H1 (cell line): Measurements from ENCODE around the gene MRFAP1. TPM values are rescaled to one million over a fixed set of nuclear protein-coding genes. Genes with fewer than 3 reads are reported as not detected.
"Not testable (repeated sequence)": the region's sequence is repeated elsewhere in the genome, so short reads cannot be mapped to it uniquely, and the experiment has no call there.

Experiments
- CTCF ChIA-PET: fragments of 300-600 bp; sonication (Branson Sonifier 250); formaldehyde crosslinking; loops from one replicate; lab custom pipeline; 2021; ENCODE audit not compliant: partially characterized antibody; lab: Charles Lee
- POLR2A ChIA-PET: fragments of 300-600 bp; sonication (Branson Sonifier 250); formaldehyde crosslinking; loops from one replicate; lab custom pipeline; 2021; ENCODE audit warnings: inconsistent platforms; ENCODE audit not compliant: partially characterized antibody; lab: Charles Lee
- DNase-seq, 2 experiments: peaks; one replicate each; pipeline versions ENCODE4 v3.0.0 to v3.0.0-alpha.2; 2010 to 2022; ENCODE audit warnings: low spot score in 2 of 2, low read depth in 1 of 2, mixed read lengths in 1 of 2
- FAIRE-seq: peaks from 2 replicates; lab custom pipeline; 2011; peaks lifted over from hg19 to GRCh38; lab: Jason Lieb, UNC
- H2AFZ ChIP-seq: 2 replicates; pipeline ENCODE4 v1.8.1; 2012; ENCODE audit warnings: low read length, inconsistent platforms
- H2AK5ac ChIP-seq: 2 replicates; pipeline ENCODE4 v1.6.1; 2013; ENCODE audit warnings: low read depth, low read length
- H2BK120ac ChIP-seq: replicated peaks from 2 replicates; pipeline ENCODE3; 2013; ENCODE audit warnings: low read depth, low read length, inconsistent platforms
- H2BK12ac ChIP-seq: 2 replicates; pipeline ENCODE4 v1.6.1; 2013; ENCODE audit warnings: low read depth, low read length
- H2BK15ac ChIP-seq: 2 replicates; pipeline ENCODE4 v1.6.1; 2013; ENCODE audit warnings: low read length
- H2BK20ac ChIP-seq: 2 replicates; pipeline ENCODE4 v1.6.1; 2013; ENCODE audit warnings: low read length
- H2BK5ac ChIP-seq: 2 replicates; pipeline ENCODE4 v1.6.1; 2013; ENCODE audit warnings: low read depth, low read length
- H3K14ac ChIP-seq: 2 replicates; pipeline ENCODE4 v1.6.1; 2013; ENCODE audit warnings: inconsistent platforms; ENCODE audit not compliant: insufficient read length
- H3K18ac ChIP-seq: 2 replicates; pipeline ENCODE4 v1.6.1; 2013; ENCODE audit warnings: low read length; ENCODE audit errors: extremely low read depth
- H3K23ac ChIP-seq: 2 replicates; pipeline ENCODE4 v1.6.1; 2013; ENCODE audit warnings: inconsistent platforms; ENCODE audit not compliant: insufficient read length
- H3K23me2 ChIP-seq: 2 replicates; pipeline ENCODE4 v1.6.1; 2013; ENCODE audit warnings: low read depth, low read length
- H3K27ac ChIP-seq: 2 replicates; pipeline ENCODE4 v1.6.1; 2011; ENCODE audit warnings: low read depth, low read length, inconsistent platforms
- H3K27me3 ChIP-seq, 4 experiments: replicated peaks in 1 of 4; 1 replicate in 1 of 4; 2 replicates in 3 of 4; pipeline versions ENCODE4 v1.6.1 to v1.8.1; 2011 to 2013; ENCODE audit warnings: low read length in 3 of 4, mild to moderate bottlenecking in 3 of 4, inconsistent platforms in 2 of 4, mixed read lengths in 2 of 4, moderate library complexity in 1 of 4; ENCODE audit not compliant: control insufficient read depth in 3 of 4, insufficient read depth in 3 of 4; ENCODE audit errors: extremely low read depth in 1 of 4
- H3K36me3 ChIP-seq, 4 experiments: 2 replicates each; pipeline versions ENCODE4 v1.6.1 to v1.8.1; 2011 to 2013; ENCODE audit warnings: mild to moderate bottlenecking in 4 of 4, low read length in 3 of 4, moderate library complexity in 2 of 4, control low read depth in 1 of 4, inconsistent platforms in 1 of 4; ENCODE audit not compliant: insufficient read depth in 4 of 4, control insufficient read depth in 2 of 4
- H3K4ac ChIP-seq: replicated peaks from 2 replicates; pipeline ENCODE3; 2013; ENCODE audit warnings: low read length, low read depth, mixed read lengths, inconsistent platforms; ENCODE audit not compliant: insufficient read length
- H3K4me1 ChIP-seq, 4 experiments: replicated peaks in 1 of 4; 1 replicate in 1 of 4; 2 replicates in 3 of 4; pipeline versions ENCODE4 v1.6.1 to v1.8.1; 2011 to 2013; ENCODE audit warnings: low read length in 3 of 4, inconsistent platforms in 2 of 4, mixed read lengths in 1 of 4; ENCODE audit not compliant: insufficient read depth in 4 of 4, control insufficient read depth in 3 of 4
- H3K4me2 ChIP-seq, 2 experiments: 2 replicates each; pipeline versions ENCODE4 v1.6.1 to v1.8.1; 2011 to 2013; ENCODE audit warnings: low read depth in 2 of 2, low read length in 2 of 2, control low read depth in 1 of 2, inconsistent platforms in 1 of 2, mild to moderate bottlenecking in 1 of 2; ENCODE audit not compliant: insufficient read depth in 1 of 2
- H3K4me3 ChIP-seq, 4 experiments: fragments of 200-600, 300-600 bp in 1 of 4; sonication (generic), shearing (Covaris generic), sonication (Bioruptor Twin) in 1 of 4; 2 replicates each; pipeline versions ENCODE4 v1.5.1 to v1.8.1; 2011 to 2016; ENCODE audit warnings: low read length in 4 of 4, low read depth in 3 of 4, control low read depth in 2 of 4, inconsistent platforms in 2 of 4, mild to moderate bottlenecking in 2 of 4, mixed read lengths in 1 of 4, moderate library complexity in 1 of 4; ENCODE audit not compliant: insufficient read depth in 2 of 4; ENCODE audit errors: extremely low read depth in 1 of 4
- H3K56ac ChIP-seq: replicated peaks from 2 replicates; pipeline ENCODE3; 2013; ENCODE audit warnings: low read depth, mild to moderate bottlenecking, mixed read lengths, low read length, inconsistent platforms; ENCODE audit not compliant: insufficient read length
- H3K79me1 ChIP-seq: 2 replicates; pipeline ENCODE4 v1.6.1; 2013; ENCODE audit warnings: low read depth, low read length, control low read depth
- H3K79me2 ChIP-seq, 2 experiments: 2 replicates each; pipeline versions ENCODE4 v1.6.1 to v1.8.1; 2012 to 2013; ENCODE audit warnings: low read length in 2 of 2, mild to moderate bottlenecking in 2 of 2, inconsistent platforms in 1 of 2; ENCODE audit not compliant: insufficient read depth in 2 of 2, control insufficient read depth in 1 of 2
- H3K9ac ChIP-seq, 4 experiments: replicated peaks in 1 of 4; 1 replicate in 1 of 4; 2 replicates in 3 of 4; pipeline versions ENCODE4 v1.6.1 to v1.8.1; 2011 to 2013; ENCODE audit warnings: low read depth in 3 of 4, low read length in 3 of 4, control low read depth in 2 of 4, mild to moderate bottlenecking in 2 of 4, moderate library complexity in 2 of 4, inconsistent platforms in 1 of 4; ENCODE audit errors: extremely low read depth in 1 of 4
- H3K9me3 ChIP-seq, 2 experiments: 2 replicates each; pipeline versions ENCODE4 v1.6.1 to v1.8.1; 2012 to 2013; ENCODE audit warnings: mild to moderate bottlenecking in 2 of 2, moderate library complexity in 2 of 2, control low read depth in 1 of 2, inconsistent platforms in 1 of 2, low read depth in 1 of 2, low read length in 1 of 2, mixed read lengths in 1 of 2; ENCODE audit not compliant: insufficient read depth in 2 of 2
- H4K20me1 ChIP-seq, 2 experiments: replicated peaks in 1 of 2; 2 replicates each; pipeline versions ENCODE3 to v1.8.1; 2011 to 2013; ENCODE audit warnings: inconsistent platforms in 2 of 2, low read length in 2 of 2, mild to moderate bottlenecking in 1 of 2; ENCODE audit not compliant: insufficient read depth in 2 of 2, control insufficient read depth in 1 of 2
- H4K5ac ChIP-seq: 2 replicates; pipeline ENCODE4 v1.6.1; 2013; ENCODE audit warnings: low read length, low read depth, mixed read lengths, inconsistent platforms; ENCODE audit not compliant: insufficient read length
- H4K8ac ChIP-seq: 2 replicates; pipeline ENCODE4 v1.8.0; 2013; ENCODE audit warnings: mild to moderate bottlenecking, moderate library complexity, low read length, inconsistent platforms; ENCODE audit not compliant: insufficient read depth; ENCODE audit errors: extremely low read depth
- H4K91ac ChIP-seq: replicated peaks from 2 replicates; pipeline ENCODE3; 2013; ENCODE audit warnings: low read length, mixed read lengths, inconsistent platforms; ENCODE audit not compliant: insufficient read length
- SP1 ChIP-seq: IDR thresholded peaks from 2 replicates; pipeline ENCODE4 v1.6.1; 2011; ENCODE audit warnings: low read depth, low read length
- TBP ChIP-seq: IDR thresholded peaks from 2 replicates; pipeline ENCODE4 v1.6.1; 2011; ENCODE audit warnings: low read depth, low read length, improper control_type of control experiment
- WGBS, 2 experiments: shearing (Covaris generic) in 1 of 2; methylation state at CpG; one replicate each; pipeline versions ENCODE4 v1.1.6 to v1.1.7; 2013 to 2015; ENCODE audit warnings: low lambda C conversion rate in 2 of 2, mixed read lengths in 2 of 2, inconsistent platforms in 1 of 2, low coverage in 1 of 2, missing lambda C conversion rate in 1 of 2; ENCODE audit not compliant: insufficient replicate concordance in 2 of 2, insufficient coverage in 1 of 2, insufficient read length in 1 of 2; ENCODE audit errors: extremely low coverage in 1 of 2, missing lambda C conversion rate in 1 of 2; 5-methylcytosine and 5-hydroxymethylcytosine counted together
- polyA plus RNA-seq, 7 experiments: library from polyadenylated mRNA; depleted of rRNA in 3 of 7; stranded (reverse) in 5 of 7; unstranded in 2 of 7; fragments of >200 nt in 5 of 7; fragments of 200-250 nt in 2 of 7; gene quantifications; 1 replicate in 5 of 7; 2 replicates in 1 of 7; 4 replicates in 1 of 7; pipeline versions ENCODE4 v1.2.1 to v1.2.3, GENCODE V29; 2011 to 2013; ENCODE audit warnings: missing spikeins in 2 of 7, mixed read lengths in 2 of 7
- total RNA-seq: library from RNA; stranded (reverse); fragmentation: NEBNext Ultra II Directional; extraction: Animal tissue kit (Norgen Biotek cat#: 25700); gene quantifications from 2 replicates; pipeline ENCODE4 v1.2.1, GENCODE V29; 2021

Gene MRFAP1
- total and polyA plus RNA-seq, 2 of the 8 experiments (the other 6 are each of a cell fraction or from before 2014, with no cell fraction given) = 108 to 307 TPM

- Histone ChIP-seq H3K79me1 (peaks cover 12% of the 10 kb centered on the region), H3K36me3 (peaks cover 8 to 15% (median 11%) of the 10 kb centered on the region in 4 experiments; a peak in 6 of 8 replicates), H4K8ac (peak overlapping the region; percentile 72; the same call in 1 of the 2 replicates), H3K79me2 (peaks cover 0 to 29% of the 10 kb centered on the region in 2 experiments; a peak in 3 of 4 replicates), H3K4me3 (peak overlapping the region; percentile 71 to 79 (median 76)), H4K20me1 (peaks cover 15 to 21% of the 10 kb centered on the region in 2 experiments), H3K9ac (peak overlapping the region in 2 of 4 experiments; percentile 49 to 59; a peak in 2 of 7 replicates), H3K4me2 (peak overlapping the region; percentile 86 to 92)
- not testable (repeated sequence) for H3K14ac ChIP-seq, H3K23me2 ChIP-seq, H3K9me3 ChIP-seq, H4K5ac ChIP-seq, H2AK5ac ChIP-seq, H4K91ac ChIP-seq, H3K56ac ChIP-seq, H3K23ac ChIP-seq, H3K18ac ChIP-seq, H2BK12ac ChIP-seq, H3K27me3 ChIP-seq, H3K4me1 ChIP-seq, H2BK20ac ChIP-seq, FAIRE-seq, H2BK120ac ChIP-seq, H3K4ac ChIP-seq, H2BK5ac ChIP-seq, H2AFZ ChIP-seq, H2BK15ac ChIP-seq, H3K27ac ChIP-seq, DNase-seq
- CTCF ChIA-PET = interaction anchor here (0.6 to 3.9 kb wide), 4 partner anchors 9 to 28 kb away, joined by 3 to 29 read pairs (median 4); no protein-coding TSS in a partner anchor
- WGBS, 2 experiments = 71% methylated on average over 14 of the region's 14 CpGs; no CpG with 5 or more reads in 1 of the 2 experiments
- TF ChIP-seq TBP = peak; percentile 60; the same call in 1 of the 2 replicates
- peak; percentile 71; the same call in 1 of the 2 replicates for TF ChIP-seq SP1
- POLR2A ChIA-PET = interaction anchor here (0.7 to 4.0 kb wide), 23 partner anchors 10 to 1316 kb away, joined by 3 to 36 read pairs (median 4); partner anchors contain the start of genes BLOC1S4, MAN2B2, MRFAP1 and MRFAP1L1
Measured at GRCh38 chr4:6673191-6673659, 32.7 kb downstream of the MRFAP1 start.
